Natural killer cell (primary cell): Measurements from ENCODE around the gene IGF2BP2. TPM values are rescaled to one million over a fixed set of nuclear protein-coding genes. Genes with fewer than 3 reads are reported as not detected.

Experiments
- ATAC-seq, 3 donors: fragments of 150-1000 bp in 2 of 3; fragments of 200-7000 bp in 1 of 3; cut with Tn5 transposase; 1 replicate in 1 of 3; 2 replicates in 2 of 3; pipeline ENCODE4 v1.10.0; 2021; ENCODE audit warnings: mild to moderate bottlenecking in 2 of 3, moderate library complexity in 2 of 3
- DNase-seq, 2 donors: peaks; one replicate each; pipeline versions ENCODE4 v3.0.0 to v3.0.0-alpha.2; 2013 to 2021; ENCODE audit warnings: mixed read lengths in 1 of 2
- H3K27ac ChIP-seq: one replicate; pipeline ENCODE4 v1.5.1; 2013; ENCODE audit warnings: mild to moderate bottlenecking, low read length
- H3K27me3 ChIP-seq: one replicate; pipeline ENCODE4 v1.6.1; 2013; ENCODE audit warnings: low read length; ENCODE audit not compliant: control insufficient read depth, insufficient read depth
- H3K36me3 ChIP-seq: one replicate; pipeline ENCODE4 v1.6.1; 2013; ENCODE audit warnings: low read length; ENCODE audit not compliant: control insufficient read depth, insufficient read depth
- H3K4me1 ChIP-seq: one replicate; pipeline ENCODE4 v1.6.1; 2013; ENCODE audit warnings: low read length; ENCODE audit not compliant: control insufficient read depth, insufficient read depth
- H3K4me3 ChIP-seq: one replicate; pipeline ENCODE4 v1.5.1; 2013; ENCODE audit warnings: low read length
- H3K9me3 ChIP-seq: one replicate; pipeline ENCODE4 v1.6.1; 2013; ENCODE audit warnings: low read length; ENCODE audit not compliant: control insufficient read depth, insufficient read depth
- H3K27ac Mint-ChIP-seq, 2 donors: one replicate each; pipeline ENCODE4 v1.8.0; 2022; ENCODE audit warnings: mild to moderate bottlenecking in 2 of 2, mixed read lengths in 2 of 2, moderate library complexity in 1 of 2
- H3K27me3 Mint-ChIP-seq, 2 donors: one replicate each; pipeline ENCODE4 v1.8.0; 2022; ENCODE audit warnings: low read depth in 2 of 2, mixed read lengths in 2 of 2
- H3K36me3 Mint-ChIP-seq: one replicate; pipeline ENCODE4 v1.8.0; 2022; ENCODE audit warnings: mixed read lengths
- H3K4me1 Mint-ChIP-seq, 2 donors: one replicate each; pipeline ENCODE4 v1.8.0; 2022; ENCODE audit warnings: mixed read lengths in 2 of 2
- H3K4me3 Mint-ChIP-seq: one replicate; pipeline ENCODE4 v1.8.0; 2022; ENCODE audit warnings: mild to moderate bottlenecking, moderate library complexity, mixed read lengths
- H3K9me3 Mint-ChIP-seq, 2 donors: one replicate each; pipeline ENCODE4 v1.8.0; 2022; ENCODE audit warnings: mixed read lengths in 2 of 2
- CTCF ChIP-seq: fragments of 200-600 bp; IDR thresholded peaks from one replicate; pipeline ENCODE4 v1.8.0; 2022; ENCODE audit warnings: antibody characterized with exemption
- WGBS: methylation state at CpG from one replicate; pipeline ENCODE4 v1.1.7; 2013; ENCODE audit warnings: missing lambda C conversion rate; ENCODE audit not compliant: insufficient coverage; 5-methylcytosine and 5-hydroxymethylcytosine counted together
- intact Hi-C: fragments of 100-400 bp; cut with micrococcal nuclease; formaldehyde crosslinking; loops from one replicate; pipeline ENCODE4 v1.14.2; 2022
- total RNA-seq, 4 donors: library from RNA; stranded (reverse); fragments of 120-200 nt in 1 of 4; gene quantifications; one replicate each; pipeline versions ENCODE4 v1.2.3 to v1.2.4, GENCODE V29; 2013 to 2022

Gene IGF2BP2
- total RNA-seq, 3 donors from 2014 or later (not counting 1 experiment from before 2014, with no cell fraction given), result 4.2 to 16.8 (median 8.8) TPM

GRCh38 chr3:185767002-185767688 lies 57.7 kb downstream of the IGF2BP2 start:
- 62% methylated on average over 3 of the region's 3 CpGs for WGBS
- Histone ChIP-seq H3K4me3 (no peak overlapping the region), H3K4me1 (no peaks in the 10 kb centered on the region), H3K27ac (no peak overlapping the region), H3K27me3 (no peaks in the 10 kb centered on the region), H3K36me3 (no peaks in the 10 kb centered on the region), H3K9me3 (no peaks in the 10 kb centered on the region)
- intact Hi-C loops, result loop anchor here (10.0 kb wide), 1 partner anchor 182 kb away; the partner anchor contains the start of gene SENP2
- H3K4me1 Mint-ChIP-seq, result peaks cover 0 to 31% of the 10 kb centered on the region in 2 donors
- peaks cover 0 to 6% of the 10 kb centered on the region in 2 donors for H3K27me3 Mint-ChIP-seq
- ATAC-seq (no peak), DNase-seq (no peak)
- H3K27ac Mint-ChIP-seq, result no peak overlapping the region
- TF ChIP-seq CTCF, result no peak
- no peaks in the 10 kb centered on the region for H3K36me3 Mint-ChIP-seq
- H3K9me3 Mint-ChIP-seq, result no peaks in the 10 kb centered on the region
- no peak overlapping the region for H3K4me3 Mint-ChIP-seq

- WGBS, result 49% methylated on average over 2 of the region's 5 CpGs
- intact Hi-C loops, result loop anchor here (10.0 kb wide), 1 partner anchor 182 kb away; the partner anchor contains the start of gene SENP2
- H3K36me3 Mint-ChIP-seq, result no peaks in the 10 kb centered on the region
- Histone ChIP-seq H3K36me3 (no peaks in the 10 kb centered on the region), H3K9me3 (no peaks in the 10 kb centered on the region), H3K4me1 (no peaks in the 10 kb centered on the region), H3K27ac (no peak overlapping the region), H3K4me3 (no peak overlapping the region), H3K27me3 (no peaks in the 10 kb centered on the region)
- no peak overlapping the region for H3K4me3 Mint-ChIP-seq
- H3K4me1 Mint-ChIP-seq, result peaks cover 0 to 38% of the 10 kb centered on the region in 2 donors
- H3K27me3 Mint-ChIP-seq, result peaks cover 0 to 6% of the 10 kb centered on the region in 2 donors
- no peak for DNase-seq
- H3K27ac Mint-ChIP-seq, result no peak overlapping the region
- H3K9me3 Mint-ChIP-seq, result no peaks in the 10 kb centered on the region
- ATAC-seq, result no peak
- TF ChIP-seq CTCF, result no peak
These were observed 58.4 kb downstream of the IGF2BP2 start for GRCh38 chr3:185766329-185767001.

- Histone ChIP-seq H3K4me3 (no peak overlapping the region), H3K4me1 (no peaks in the 10 kb centered on the region), H3K36me3 (no peaks in the 10 kb centered on the region), H3K27me3 (no peaks in the 10 kb centered on the region), H3K27ac (no peak overlapping the region), H3K9me3 (no peaks in the 10 kb centered on the region)
- DNase-seq (no peak), ATAC-seq (no peak)
- peaks cover 0 to 6% of the 10 kb centered on the region in 2 donors for H3K27me3 Mint-ChIP-seq
- no peaks in the 10 kb centered on the region for H3K36me3 Mint-ChIP-seq
- intact Hi-C loops, result loop anchor here (10.0 kb wide), 1 partner anchor 180 kb away; the partner anchor contains the start of gene SENP2
- no peak overlapping the region for H3K27ac Mint-ChIP-seq
- H3K4me1 Mint-ChIP-seq, result peaks cover 0 to 51% of the 10 kb centered on the region in 2 donors
- no peak for TF ChIP-seq CTCF
- H3K9me3 Mint-ChIP-seq, result no peaks in the 10 kb centered on the region
- WGBS, result 20% methylated on average over 3 of the region's 3 CpGs
- H3K4me3 Mint-ChIP-seq, result no peak overlapping the region
These were observed 59.9 kb downstream of the IGF2BP2 start for GRCh38 chr3:185764980-185765370.
